Measurements from ENCODE around the gene ADGRA3. TPM values are rescaled to one million over a fixed set of nuclear protein-coding genes. Genes with fewer than 3 reads are reported as not detected.
"Not testable (repeated sequence)": the region's sequence is repeated elsewhere in the genome, so short reads cannot be mapped to it uniquely, and the experiment has no call there.

The ADGRA3 gene
- total RNA-seq, 2 donors from 2014 or later: 15.6 to 17.3 TPM

- ATAC-seq: no peak
- peaks cover 0 to 19% of the 10 kb centered on the region in 2 donors for H3K36me3 Mint-ChIP-seq
- H3K9me3 Mint-ChIP-seq: peaks cover 0 to 5% of the 10 kb centered on the region in 2 donors
- no peak overlapping the region for H3K27ac Mint-ChIP-seq
- no peak for DNase-seq (ENCODE audit: low spot score in 2 of 2)
Observed at GRCh38 chr4:22384154-22384553, 131.7 kb downstream of the ADGRA3 start.

GRCh38 chr4:22382216-22382615 is 133.7 kb downstream of the ADGRA3 start:
- H3K27ac Mint-ChIP-seq; DNase-seq (ENCODE audit: low spot score in 2 of 2); ATAC-seq: not testable (repeated sequence)
- Mint-ChIP-seq H3K9me3 (peaks cover 5 to 16% of the 10 kb centered on the region in 2 donors), H3K36me3 (peaks cover 0 to 13% of the 10 kb centered on the region in 2 donors)

DNA sequence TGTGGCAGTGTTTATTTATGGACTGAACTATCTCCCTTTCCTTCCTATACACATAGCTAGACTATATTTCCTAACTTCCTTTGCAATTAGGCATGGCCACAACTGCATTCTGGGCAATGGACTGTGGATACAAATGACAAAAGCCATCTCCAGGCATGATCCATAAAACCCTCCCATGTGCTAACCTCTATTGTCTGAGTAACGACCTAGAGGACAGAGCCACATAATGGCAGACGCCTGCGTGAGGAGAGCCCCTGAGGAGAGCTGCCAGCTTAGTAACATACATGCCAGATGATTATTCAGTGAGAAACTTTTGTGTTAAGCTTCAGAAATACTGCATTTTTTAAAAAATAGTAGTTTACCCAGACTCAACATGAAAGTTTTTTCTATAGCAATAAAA is 142.9 kb downstream of the ADGRA3 start:
- peaks cover 4 to 7% of the 10 kb centered on the region in 2 donors for H3K9me3 Mint-ChIP-seq
- no peak for DNase-seq (ENCODE audit: low spot score in 2 of 2)
- no peak for ATAC-seq
- no peaks in the 10 kb centered on the region for H3K36me3 Mint-ChIP-seq
- H3K27ac Mint-ChIP-seq: no peak overlapping the region

GRCh38 chr4:22369901-22370562 is 145.8 kb downstream of the ADGRA3 start:
- peaks cover 3 to 6% of the 10 kb centered on the region in 2 donors for H3K9me3 Mint-ChIP-seq
- DNase-seq (ENCODE audit: low spot score in 2 of 2): no peak
- H3K36me3 Mint-ChIP-seq: no peaks in the 10 kb centered on the region
- peak overlapping the region in 1 of 2 donors; percentile 70 for H3K27ac Mint-ChIP-seq
- no peak for ATAC-seq

DNA sequence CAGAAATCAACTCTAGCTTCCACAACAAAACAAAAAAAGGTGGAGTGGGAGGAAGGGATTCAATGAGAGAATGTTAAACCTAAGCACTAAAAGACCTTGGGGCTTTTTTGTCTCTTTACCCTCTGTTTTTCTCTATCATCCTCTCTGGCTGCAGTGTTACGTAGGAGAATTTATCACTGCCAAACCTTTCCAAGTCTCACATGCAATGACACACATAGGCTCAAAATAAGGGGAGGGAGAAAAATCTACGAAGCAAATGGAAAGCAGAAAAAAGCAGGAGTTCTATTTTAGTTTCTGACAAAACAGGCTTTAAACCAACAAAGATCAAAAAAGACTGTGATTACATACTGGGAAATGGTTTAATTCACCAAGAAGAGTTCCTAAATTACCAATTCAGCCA is 152.1 kb downstream of the ADGRA3 start:
- DNase-seq (ENCODE audit: low spot score in 2 of 2): no peak
- Mint-ChIP-seq H3K27ac (no peak overlapping the region), H3K9me3 (peaks cover 3 to 4% of the 10 kb centered on the region in 2 donors), H3K36me3 (peaks cover 0 to 4% of the 10 kb centered on the region in 2 donors)
- no peak for ATAC-seq

GRCh38 chr4:22363036-22363435 is 152.8 kb downstream of the ADGRA3 start:
- no peak for ATAC-seq
- no peak for DNase-seq (ENCODE audit: low spot score in 2 of 2)
- Mint-ChIP-seq H3K9me3 (peaks cover 6% of the 10 kb centered on the region in 2 donors), H3K27ac (no peak overlapping the region), H3K36me3 (peaks cover 0 to 7% of the 10 kb centered on the region in 2 donors)

DNA sequence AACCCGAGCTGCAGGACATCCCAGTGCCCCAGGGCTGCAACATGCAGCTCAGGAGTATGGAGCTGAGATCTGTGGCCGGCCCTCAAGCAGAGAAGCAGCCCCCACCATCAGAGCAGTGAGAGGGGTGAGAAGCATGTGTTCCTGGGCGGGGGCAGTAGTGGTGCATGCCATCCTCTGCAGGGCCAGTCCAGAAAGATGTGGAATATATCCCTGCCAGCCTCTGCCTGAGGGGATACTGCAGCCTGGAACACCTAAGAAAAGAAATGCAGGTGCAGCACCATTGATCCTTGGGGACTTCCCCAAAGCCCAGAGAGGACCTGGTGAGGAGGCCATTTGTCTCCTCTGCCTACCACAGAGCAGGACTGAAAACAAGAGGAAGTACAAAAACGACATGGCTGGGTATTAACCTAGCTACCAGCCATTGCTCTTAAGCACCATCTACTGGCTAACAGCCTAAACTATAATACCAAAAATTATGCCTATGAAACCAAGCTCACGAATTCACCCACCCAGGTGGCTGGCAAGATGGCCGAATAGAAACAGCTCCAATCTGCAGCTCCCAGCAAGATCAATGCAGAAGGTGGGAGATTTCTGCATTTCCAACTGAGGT is 158.8 kb downstream of the ADGRA3 start:
- DNase-seq (ENCODE audit: low spot score in 2 of 2) (no peak), ATAC-seq (peak; percentile 24 to 56)
- peaks cover 6 to 10% of the 10 kb centered on the region in 2 donors for H3K9me3 Mint-ChIP-seq
- no peak overlapping the region for H3K27ac Mint-ChIP-seq
- H3K36me3 Mint-ChIP-seq: peaks cover 9 to 24% of the 10 kb centered on the region in 2 donors

- Mint-ChIP-seq H3K36me3 (peaks cover 4 to 13% of the 10 kb centered on the region in 2 donors), H3K27ac (no peak overlapping the region), H3K9me3 (no peaks in the 10 kb centered on the region)
- ATAC-seq (no peak), DNase-seq (ENCODE audit: low spot score in 2 of 2) (no peak)
Observed at GRCh38 chr4:22348410-22348809, 167.5 kb downstream of the ADGRA3 start.

DNA sequence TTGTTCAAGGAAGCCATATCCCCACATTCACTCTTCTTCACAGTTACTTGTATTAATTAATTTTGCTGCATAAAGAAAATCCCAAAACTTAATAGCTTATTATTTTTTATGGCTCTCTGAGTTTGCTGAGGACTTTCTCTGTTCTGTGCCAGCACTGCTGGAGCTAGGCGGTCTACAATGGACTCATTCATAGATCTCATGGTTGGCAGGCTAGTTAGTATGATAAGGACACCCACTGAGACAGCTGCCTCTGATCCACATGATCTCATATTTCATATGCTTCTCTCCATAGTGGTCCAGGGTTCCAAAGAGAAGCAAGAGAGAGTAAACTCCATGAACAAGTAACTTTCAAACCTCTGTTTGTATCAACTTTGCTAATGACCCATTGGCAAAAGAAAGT is 170.2 kb downstream of the ADGRA3 start:
- H3K27ac Mint-ChIP-seq: no peak overlapping the region
- DNase-seq (ENCODE audit: low spot score in 2 of 2): no peak
- no peaks in the 10 kb centered on the region for H3K9me3 Mint-ChIP-seq
- no peak for ATAC-seq
- no peaks in the 10 kb centered on the region for H3K36me3 Mint-ChIP-seq

DNA sequence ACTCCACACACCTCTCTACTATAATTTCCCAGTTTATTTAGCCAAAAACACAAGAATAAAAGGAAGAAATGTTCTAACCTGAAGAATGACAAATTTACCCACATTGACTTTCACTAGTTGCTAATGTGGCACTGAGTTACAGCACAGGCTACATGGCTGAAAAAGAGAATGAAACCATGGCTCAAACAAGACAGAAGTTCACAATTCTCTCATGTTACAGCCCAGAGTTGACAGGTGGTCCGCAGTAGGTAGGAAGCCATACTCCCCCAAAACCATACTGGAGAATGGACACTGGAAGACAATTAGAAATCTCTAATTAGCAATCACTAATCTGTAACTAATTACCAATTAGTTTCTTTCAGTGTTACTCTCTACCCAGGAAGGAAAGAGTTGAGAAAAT is 170.8 kb downstream of the ADGRA3 start:
- H3K36me3 Mint-ChIP-seq: no peaks in the 10 kb centered on the region
- H3K9me3 Mint-ChIP-seq: no peaks in the 10 kb centered on the region
- H3K27ac Mint-ChIP-seq: no peak overlapping the region
- DNase-seq (ENCODE audit: low spot score in 2 of 2) (no peak), ATAC-seq (no peak)

- H3K36me3 Mint-ChIP-seq: no peaks in the 10 kb centered on the region
- peaks cover 0 to under 1% of the 10 kb centered on the region in 2 donors for H3K9me3 Mint-ChIP-seq
- ATAC-seq (no peak), DNase-seq (ENCODE audit: low spot score in 2 of 2) (no peak)
- no peak overlapping the region for H3K27ac Mint-ChIP-seq
Observed at GRCh38 chr4:22343606-22344005, 172.3 kb downstream of the ADGRA3 start.

GRCh38 chr4:22339491-22339890 is 176.4 kb downstream of the ADGRA3 start:
- DNase-seq (ENCODE audit: low spot score in 2 of 2): no peak
- ATAC-seq: no peak
- Mint-ChIP-seq H3K36me3 (no peaks in the 10 kb centered on the region), H3K27ac (no peak overlapping the region), H3K9me3 (peaks cover 0 to 4% of the 10 kb centered on the region in 2 donors)

DNA sequence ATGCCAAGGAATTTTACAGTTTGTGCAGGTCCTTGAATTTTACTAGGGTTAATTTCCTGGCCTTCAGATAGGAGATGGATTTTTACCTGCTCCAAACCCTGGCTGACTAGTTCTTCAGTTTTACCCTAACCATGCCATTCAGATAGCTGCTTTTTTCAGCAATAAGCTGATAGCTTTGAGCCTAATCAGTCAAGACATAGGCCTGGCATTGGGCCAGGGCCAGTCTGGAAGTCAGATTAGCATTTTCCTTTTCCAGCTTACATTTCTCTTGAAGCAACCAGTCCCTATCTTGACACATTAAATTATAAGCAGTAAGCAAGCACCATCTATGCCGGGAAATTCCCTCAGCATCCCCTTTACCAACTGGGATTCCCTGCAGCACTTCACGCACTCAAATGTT is 177.1 kb downstream of the ADGRA3 start:
- ATAC-seq: no peak
- DNase-seq (ENCODE audit: low spot score in 2 of 2): no peak
- no peaks in the 10 kb centered on the region for H3K36me3 Mint-ChIP-seq
- H3K27ac Mint-ChIP-seq: no peak overlapping the region
- H3K9me3 Mint-ChIP-seq: peaks cover 0 to 4% of the 10 kb centered on the region in 2 donors

Other genes with a start within 250 kb of the ADGRA3 start
- gene GBA3, start 176.9 kb upstream of the ADGRA3 start, total RNA-seq: not detected